OCI-LY7 (cell line): ENCODE data around the gene NDUFV2. TPM values are rescaled to one million over a fixed set of nuclear protein-coding genes. Genes with fewer than 3 reads are reported as not detected.

Source experiments
- BruUV-seq: library from RNA; stranded (reverse); fragments of 400-500 nt; replicated peaks from 2 replicates; lab custom pipeline; 2021; lab: Mats Ljungman, UMichigan
- CTCF ChIA-PET: fragments of 300-600 bp; sonication (Branson Sonifier 250); formaldehyde crosslinking; loops from one replicate; lab custom pipeline; 2022; ENCODE audit warnings: antibody characterized with exemption; ENCODE audit not compliant: unreplicated experiment; lab: Charles Lee
- POLR2A ChIA-PET: fragments of 300-600 bp; sonication (Branson Sonifier 250); formaldehyde crosslinking; loops from one replicate; lab custom pipeline; 2022; ENCODE audit warnings: antibody characterized with exemption; lab: Charles Lee
- DNase-seq: peaks from one replicate; pipeline ENCODE4 v3.0.0-alpha.2; 2015; ENCODE audit warnings: low spot score
- H2AFZ ChIP-seq: fragments of 200-600 bp; sonication (generic), shearing (Covaris generic); 2 replicates; pipeline ENCODE4 v1.6.1; 2014; ENCODE audit warnings: mild to moderate bottlenecking, antibody characterized with exemption, low read length, moderate library complexity
- H3K27ac ChIP-seq: fragments of 200-600 bp; sonication (generic); 2 replicates; pipeline ENCODE4 v1.5.1; 2014; ENCODE audit warnings: mixed run types, low read depth, mild to moderate bottlenecking, moderate library complexity, low read length, inconsistent platforms; ENCODE audit not compliant: poor library complexity, severe bottlenecking
- H3K36me3 ChIP-seq: fragments of 200-600 bp; sonication (generic); 2 replicates; pipeline ENCODE4 v1.6.1; 2014; ENCODE audit warnings: mild to moderate bottlenecking, antibody characterized with exemption, low read length, moderate library complexity, mixed read lengths; ENCODE audit not compliant: insufficient read depth
- H3K4me1 ChIP-seq: fragments of 200-600 bp; sonication (generic); 2 replicates; pipeline ENCODE4 v1.5.1; 2014; ENCODE audit warnings: mild to moderate bottlenecking, low read length; ENCODE audit not compliant: insufficient read depth, poor library complexity, severe bottlenecking
- H3K4me2 ChIP-seq: fragments of 200-600 bp; sonication (generic); 2 replicates; pipeline ENCODE4 v1.6.1; 2014; ENCODE audit warnings: mild to moderate bottlenecking, low read length
- H3K4me3 ChIP-seq: fragments of 200-600 bp; sonication (generic); 2 replicates; pipeline ENCODE4 v1.5.1; 2014; ENCODE audit warnings: mild to moderate bottlenecking, low read depth, low read length; ENCODE audit not compliant: poor library complexity, severe bottlenecking
- H3K79me2 ChIP-seq: fragments of 200-600 bp; sonication (generic); 2 replicates; pipeline ENCODE4 v1.6.1; 2016; ENCODE audit warnings: low read depth, mild to moderate bottlenecking, low read length, moderate library complexity, mixed read lengths; ENCODE audit not compliant: insufficient read depth
- H3K9me2 ChIP-seq: fragments of 200-600 bp; sonication (generic); 2 replicates; pipeline ENCODE4 v1.6.1; 2016; ENCODE audit warnings: mild to moderate bottlenecking, low read length, mixed read lengths; ENCODE audit not compliant: insufficient read depth
- H3K9me3 ChIP-seq: fragments of 200-600 bp; sonication (generic); 2 replicates; pipeline ENCODE4 v1.6.1; 2014; ENCODE audit warnings: mild to moderate bottlenecking, mixed run types, low read length, mixed read lengths
- H4K20me1 ChIP-seq: fragments of 200-600 bp; sonication (generic); 2 replicates; pipeline ENCODE4 v1.6.1; 2014; ENCODE audit warnings: mild to moderate bottlenecking, antibody characterized with exemption, low read length, moderate library complexity, mixed read lengths; ENCODE audit not compliant: insufficient read depth
- EZH2phosphoT487 ChIP-seq: fragments of 200-600 bp; sonication (generic); IDR thresholded peaks from 2 replicates; pipeline ENCODE4 v1.6.1; 2018; ENCODE audit warnings: low read depth, borderline replicate concordance, mild to moderate bottlenecking, mixed run types, antibody characterized with exemption, low read length, moderate library complexity, mixed read lengths
- intact Hi-C: fragments of 100-400 bp; cut with micrococcal nuclease; formaldehyde crosslinking; loops from one replicate; pipeline ENCODE4 v1.10.0; 2022; ENCODE audit not compliant: unreplicated experiment
- total RNA-seq, 2 experiments: library from RNA; depleted of rRNA in 1 of 2; stranded (reverse); fragments of >200 nt in 1 of 2; shearing (Covaris generic) in 1 of 2; gene quantifications; 2 replicates each; pipeline ENCODE4 v1.2.3, GENCODE V29; 2014 to 2022
- TF ChIP-seq, protein P1 (sequence below): fragments of 200-600 bp; sonication (generic); conservative IDR thresholded peaks from 2 replicates; pipeline ENCODE4 v1.5.1; 2014; ENCODE audit warnings: mild to moderate bottlenecking, antibody characterized with exemption, low read length, moderate library complexity, mixed read lengths

Gene NDUFV2
- total RNA-seq, 2 experiments from 2014 or later, result 185 to 201 TPM

DNA sequence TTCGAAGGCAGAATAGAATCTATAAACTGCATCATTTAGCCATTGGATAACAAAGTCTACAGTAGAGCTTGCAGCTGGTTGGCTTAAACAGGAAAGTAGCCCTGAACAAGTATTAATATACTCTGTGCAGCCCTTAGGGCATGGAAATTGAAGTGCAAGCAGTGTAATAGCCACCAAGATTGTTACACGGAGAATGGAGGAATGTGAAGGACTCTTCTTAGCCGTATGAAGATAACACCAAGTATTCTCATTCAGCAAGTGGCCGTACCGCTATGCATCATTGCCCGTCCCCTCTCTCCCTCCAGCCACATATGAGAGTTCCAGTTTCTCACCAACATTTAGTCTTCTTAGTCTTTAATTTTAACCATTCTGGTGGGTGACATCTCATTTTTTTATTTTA lies 74.5 kb downstream of the NDUFV2 start:
- no peaks in the 10 kb centered on the region for H4K20me1 ChIP-seq
- TF ChIP-seq, protein P1, sequence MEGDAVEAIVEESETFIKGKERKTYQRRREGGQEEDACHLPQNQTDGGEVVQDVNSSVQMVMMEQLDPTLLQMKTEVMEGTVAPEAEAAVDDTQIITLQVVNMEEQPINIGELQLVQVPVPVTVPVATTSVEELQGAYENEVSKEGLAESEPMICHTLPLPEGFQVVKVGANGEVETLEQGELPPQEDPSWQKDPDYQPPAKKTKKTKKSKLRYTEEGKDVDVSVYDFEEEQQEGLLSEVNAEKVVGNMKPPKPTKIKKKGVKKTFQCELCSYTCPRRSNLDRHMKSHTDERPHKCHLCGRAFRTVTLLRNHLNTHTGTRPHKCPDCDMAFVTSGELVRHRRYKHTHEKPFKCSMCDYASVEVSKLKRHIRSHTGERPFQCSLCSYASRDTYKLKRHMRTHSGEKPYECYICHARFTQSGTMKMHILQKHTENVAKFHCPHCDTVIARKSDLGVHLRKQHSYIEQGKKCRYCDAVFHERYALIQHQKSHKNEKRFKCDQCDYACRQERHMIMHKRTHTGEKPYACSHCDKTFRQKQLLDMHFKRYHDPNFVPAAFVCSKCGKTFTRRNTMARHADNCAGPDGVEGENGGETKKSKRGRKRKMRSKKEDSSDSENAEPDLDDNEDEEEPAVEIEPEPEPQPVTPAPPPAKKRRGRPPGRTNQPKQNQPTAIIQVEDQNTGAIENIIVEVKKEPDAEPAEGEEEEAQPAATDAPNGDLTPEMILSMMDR, result no peak
- TF ChIP-seq EZH2phosphoT487, result no peak
- no peaks in the 10 kb centered on the region for H3K9me2 ChIP-seq
- POLR2A ChIA-PET, result interaction anchor here (2.4 kb wide), 1 partner anchor 12 kb away, joined by 7 read pairs; no protein-coding TSS in a partner anchor
- H3K4me1 ChIP-seq, result no peaks in the 10 kb centered on the region
- H3K4me3 ChIP-seq, result no peak overlapping the region
- no peak overlapping the region for H3K27ac ChIP-seq
- CTCF ChIA-PET, result no interaction called here
- H3K9me3 ChIP-seq, result 0 out of 2 replicates have a peak, but pooled peaks cover 1% of the 10 kb centered on the region
- H3K79me2 ChIP-seq, result peaks cover 98% of the 10 kb centered on the region
- BruUV-seq, result no TSS peak
- no peak for DNase-seq
- peaks cover 14% of the 10 kb centered on the region for H3K36me3 ChIP-seq
- no peak overlapping the region for H2AFZ ChIP-seq
- intact Hi-C loops, result no loop called here
- no peak overlapping the region for H3K4me2 ChIP-seq

DNA sequence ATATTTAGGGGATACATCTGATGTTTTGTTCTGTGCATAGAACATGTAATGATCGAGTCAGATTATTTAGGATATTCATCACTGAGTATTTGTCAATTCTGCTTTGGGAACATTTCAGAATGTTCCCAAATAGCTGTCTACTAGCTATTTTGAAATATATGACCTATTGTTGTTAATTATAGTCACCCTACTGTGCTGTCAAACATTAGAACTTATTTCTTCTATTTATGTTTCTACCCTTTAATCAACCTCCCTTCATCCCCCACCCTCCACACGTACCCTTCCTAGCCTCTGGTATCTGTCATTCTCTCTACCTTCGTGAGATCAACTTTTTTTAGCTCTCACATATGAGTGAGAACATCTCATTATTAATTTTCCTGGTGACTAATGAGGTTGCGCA lies 75.0 kb downstream of the NDUFV2 start:
- Histone ChIP-seq H3K36me3 (peaks cover 19% of the 10 kb centered on the region), H3K79me2 (peaks cover 98% of the 10 kb centered on the region), H3K9me3 (no peaks in the 10 kb centered on the region; the same call in 1 of the 2 replicates), H3K9me2 (no peaks in the 10 kb centered on the region), H2AFZ (no peak overlapping the region), H3K27ac (no peak overlapping the region), H4K20me1 (no peaks in the 10 kb centered on the region), H3K4me1 (no peaks in the 10 kb centered on the region), H3K4me3 (no peak overlapping the region), H3K4me2 (no peak overlapping the region)
- no peak for DNase-seq
- intact Hi-C loops, result no loop called here
- BruUV-seq, result no TSS peak
- ChIA-PET POLR2A (interaction anchor here (0.6 to 2.4 kb wide), 2 partner anchors 11 to 173 kb away, joined by 4 to 7 read pairs; no protein-coding TSS in a partner anchor), CTCF (no interaction called here)
- no peak for TF ChIP-seq EZH2phosphoT487

DNA sequence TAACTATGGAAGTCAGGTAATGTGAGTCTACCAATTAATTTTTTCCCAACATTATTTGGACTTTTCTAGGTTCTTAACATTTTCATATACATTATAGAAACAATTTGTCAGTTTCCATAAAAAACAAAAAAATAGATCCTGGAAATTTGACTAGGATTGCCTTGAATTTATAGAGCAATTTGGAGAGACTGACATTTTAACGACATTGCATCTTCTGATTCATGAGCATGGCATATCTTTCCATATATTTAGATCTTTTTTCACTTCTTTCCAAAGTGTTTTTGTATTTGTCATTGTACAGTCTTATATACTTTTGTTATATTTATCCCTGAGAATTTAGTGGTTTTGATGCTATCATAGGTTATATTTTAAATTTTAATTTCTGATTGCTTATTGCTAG lies 76.1 kb downstream of the NDUFV2 start:
- no peak overlapping the region for H3K4me3 ChIP-seq
- peaks cover 30% of the 10 kb centered on the region for H3K36me3 ChIP-seq
- peaks cover 7% of the 10 kb centered on the region; the same call in 1 of the 2 replicates for H3K9me3 ChIP-seq
- no peak overlapping the region for H3K4me2 ChIP-seq
- no peak overlapping the region for H3K27ac ChIP-seq
- DNase-seq, result no peak
- ChIA-PET CTCF (no interaction called here), POLR2A (interaction anchor here (1.9 to 2.4 kb wide), 2 partner anchors 10 to 22 kb away, joined by 4 to 7 read pairs; no protein-coding TSS in a partner anchor)
- no peaks in the 10 kb centered on the region for H4K20me1 ChIP-seq
- H3K9me2 ChIP-seq, result no peaks in the 10 kb centered on the region
- no peak for TF ChIP-seq EZH2phosphoT487
- TF ChIP-seq, protein P1, result no peak
- H3K79me2 ChIP-seq, result peaks cover 88% of the 10 kb centered on the region
- no peak overlapping the region for H2AFZ ChIP-seq
- no TSS peak for BruUV-seq
- H3K4me1 ChIP-seq, result no peaks in the 10 kb centered on the region
- intact Hi-C loops, result no loop called here
